GM10266 (cell line): ENCODE measurements around the gene TUSC2.
A peak's percentile ranks its signal among the peaks of the same experiment; 100 is the strongest.

ENCODE experiments used
- DNase-seq: peaks from one replicate; pipeline ENCODE4 v3.0.0; 2012; ENCODE audit errors: extremely low spot score
- CTCF ChIP-seq: IDR thresholded peaks from 2 replicates; pipeline ENCODE4 v1.5.1; 2012; ENCODE audit warnings: mild to moderate bottlenecking, low read depth; ENCODE audit not compliant: control insufficient read depth, insufficient read depth; ENCODE audit errors: missing control alignments

TUSC2 gene

GRCh38 chr3:50321336-50322114 is 6.5 kb downstream of the TUSC2 start:
- peak; percentile 94 for DNase-seq
- peak; percentile 51 for TF ChIP-seq CTCF

GRCh38 chr3:50320853-50321335 is 7.1 kb downstream of the TUSC2 start:
- TF ChIP-seq CTCF: no peak
- peak; percentile 90 for DNase-seq

- DNase-seq: no peak
- no peak for TF ChIP-seq CTCF
Observed at GRCh38 chr3:50319894-50320625, 8.0 kb downstream of the TUSC2 start.

DNA sequence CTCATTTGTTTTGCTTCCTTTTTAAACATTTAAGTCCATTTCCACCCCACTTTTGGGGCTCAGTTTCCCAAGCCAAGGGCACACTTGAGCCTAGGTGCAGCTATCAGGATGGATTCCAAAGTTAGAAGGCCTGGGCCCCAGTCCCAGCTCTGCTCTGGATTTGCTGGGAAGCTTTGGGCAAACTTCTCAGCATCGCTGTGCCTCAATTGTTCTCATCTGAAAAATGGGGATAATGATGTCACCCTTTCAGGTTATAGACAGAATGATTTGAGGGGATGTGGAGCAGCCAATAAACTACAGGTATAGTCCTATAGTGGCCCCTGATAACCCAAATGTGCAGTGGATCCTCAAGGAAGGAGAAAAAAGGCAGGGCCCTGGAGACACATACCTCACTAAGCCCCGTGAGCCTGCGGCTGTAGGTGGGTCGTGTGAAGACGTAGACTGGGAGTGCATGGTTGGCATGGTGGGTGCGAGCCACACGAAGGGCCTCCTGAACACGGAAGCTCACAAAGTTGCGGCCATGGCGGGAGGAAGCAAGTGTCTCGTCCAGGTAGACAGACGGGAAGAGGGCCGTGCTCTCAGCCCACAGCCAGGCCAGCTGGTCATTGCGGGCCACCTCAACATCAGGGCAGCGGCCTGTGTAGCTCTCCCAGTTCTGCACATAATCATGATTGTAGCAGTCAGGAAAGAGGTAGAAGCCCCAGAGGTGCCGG is 8.7 kb downstream of the TUSC2 start:
- TF ChIP-seq CTCF: no peak
- no peak for DNase-seq

GRCh38 chr3:50318615-50319014 is 9.4 kb downstream of the TUSC2 start:
- no peak for TF ChIP-seq CTCF
- no peak for DNase-seq

DNA sequence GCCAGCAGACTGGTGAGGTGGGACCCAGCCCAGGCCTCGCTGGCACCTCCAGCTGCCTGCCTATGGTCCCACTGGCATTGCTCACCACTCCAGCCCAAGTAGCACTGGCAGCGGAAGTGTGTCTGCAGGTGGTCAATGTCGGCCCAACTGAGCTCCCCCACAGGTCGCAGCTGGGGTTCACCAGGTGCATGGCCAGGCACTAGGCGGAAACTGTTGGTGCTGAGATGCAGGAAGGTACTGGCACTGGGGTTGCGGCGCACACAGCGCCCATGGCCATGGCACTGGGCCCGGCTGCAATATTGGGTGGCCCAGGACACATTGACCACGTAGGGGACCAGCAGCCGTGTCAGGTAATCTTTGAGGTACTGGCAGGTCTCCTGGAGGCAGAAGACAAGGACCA is 9.9 kb downstream of the TUSC2 start:
- no peak for DNase-seq
- no peak for TF ChIP-seq CTCF

DNA sequence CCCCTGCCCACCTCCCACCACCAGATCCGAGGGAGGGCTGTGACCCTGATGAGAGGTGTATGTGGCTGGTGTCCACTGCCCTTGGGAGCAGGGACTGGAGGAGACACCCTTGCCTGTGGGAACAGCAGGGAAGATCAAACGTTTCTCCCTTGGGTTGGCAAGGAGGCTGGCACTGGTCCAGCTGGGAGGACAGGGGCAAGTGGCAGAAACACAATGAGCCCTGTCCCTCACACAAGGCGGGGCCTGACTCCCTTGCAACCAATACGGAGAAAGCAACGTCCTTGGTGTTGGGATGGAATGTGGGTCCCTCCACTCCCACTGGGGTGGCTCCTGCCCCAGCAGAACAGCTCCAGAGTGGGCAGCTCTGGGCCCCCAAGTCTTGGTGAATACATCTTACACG is 10.7 kb downstream of the TUSC2 start:
- DNase-seq: no peak
- TF ChIP-seq CTCF: no peak
